SIG-M5 treated with dmso at 0.1 percent for 504 hours (cell line): ENCODE data around the gene GSG1.
A peak's percentile ranks its signal among the peaks of the same experiment; 100 is the strongest.

Experiments
- DNase-seq: peaks from one replicate; lab custom pipeline; 2025; ENCODE audit not compliant: unreplicated experiment; lab: John Stamatoyannopoulos, UW

The GSG1 gene

DNA sequence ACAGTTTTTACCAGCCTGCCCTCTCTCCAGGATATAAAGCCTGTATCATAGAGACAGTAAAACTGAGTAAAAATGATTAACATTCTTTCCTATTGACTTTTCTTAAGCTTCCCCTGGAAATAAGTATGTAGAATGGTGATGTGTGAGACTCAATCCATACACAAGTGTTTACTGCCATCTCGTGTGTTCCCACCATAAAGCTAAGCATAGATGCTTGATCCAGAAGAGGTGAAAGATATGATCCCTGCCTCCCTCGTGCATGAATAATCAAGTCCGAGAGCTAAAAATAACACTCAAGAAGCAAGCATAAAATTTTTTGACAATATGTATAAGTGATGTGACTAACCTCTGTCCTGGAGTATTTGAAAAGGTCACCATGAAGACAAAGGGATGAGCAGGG, 16.9 kb upstream of the GSG1 start:
- DNase-seq: no peak

DNA sequence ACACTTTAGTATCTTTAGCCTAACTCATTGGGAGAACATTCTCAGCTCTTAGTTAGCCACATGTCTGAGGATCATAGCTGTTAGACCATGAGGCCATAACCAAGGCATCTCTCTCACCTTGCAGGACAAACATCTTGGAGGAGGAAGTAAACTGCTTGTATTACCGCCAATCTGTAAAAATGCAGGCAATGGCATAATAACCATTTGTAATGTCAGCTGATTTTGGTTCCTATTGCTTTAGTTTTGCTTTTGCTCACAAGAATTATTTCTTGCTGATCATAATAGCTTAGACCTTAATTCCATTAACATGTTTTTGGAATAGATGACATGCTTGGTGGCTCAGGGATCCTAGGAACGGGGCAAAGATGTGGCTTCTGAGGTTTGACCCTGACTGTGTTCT, 16.4 kb upstream of the GSG1 start:
- no peak for DNase-seq

DNA sequence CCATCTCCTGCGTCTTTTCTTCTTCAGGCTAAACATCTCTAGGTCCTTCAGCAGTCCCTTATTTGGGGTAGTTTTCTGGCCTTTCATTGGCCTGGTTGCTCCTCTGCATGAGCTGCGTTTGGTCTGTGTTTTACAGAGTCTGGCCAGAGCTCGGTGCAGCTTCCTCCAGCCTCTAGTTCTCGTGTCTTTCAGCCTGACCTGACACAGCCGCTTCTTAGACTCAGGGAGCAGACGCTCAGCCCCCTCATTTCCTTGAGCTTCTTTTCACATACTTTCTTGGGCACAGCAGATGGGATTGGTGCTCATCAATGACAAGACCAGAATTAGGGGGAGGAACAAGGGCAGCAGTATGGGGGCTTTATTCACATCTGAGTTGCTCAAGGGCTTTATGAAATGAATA, 13.6 kb upstream of the GSG1 start:
- DNase-seq: no peak

GRCh38 chr12:13116259-13116658, 12.8 kb upstream of the GSG1 start:
- DNase-seq: no peak

- DNase-seq: no peak
These were observed 11.0 kb upstream of the GSG1 start for GRCh38 chr12:13114251-13115052.

- DNase-seq: no peak
These were observed 9.5 kb upstream of the GSG1 start for GRCh38 chr12:13112968-13113367.

GRCh38 chr12:13106666-13107065, 3.2 kb upstream of the GSG1 start:
- no peak for DNase-seq

DNA sequence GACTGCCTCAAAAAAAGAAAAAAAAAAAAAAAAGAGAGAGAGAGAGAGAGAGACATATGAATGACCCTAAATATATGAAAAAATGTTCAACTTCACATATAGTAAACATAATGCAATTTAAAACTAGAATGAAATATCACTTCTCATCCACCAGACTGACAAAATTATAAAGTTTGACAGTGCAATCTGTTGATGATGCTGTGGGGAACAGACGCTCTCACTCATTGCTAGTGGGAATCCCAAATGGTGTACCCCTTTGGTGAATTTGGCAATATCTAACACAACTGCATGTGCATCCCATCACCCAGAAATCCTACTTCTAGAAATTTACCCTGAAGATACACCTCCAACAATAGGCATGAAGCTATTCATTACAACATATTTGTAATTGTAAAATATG, 2.3 kb upstream of the GSG1 start:
- DNase-seq: no peak

DNA sequence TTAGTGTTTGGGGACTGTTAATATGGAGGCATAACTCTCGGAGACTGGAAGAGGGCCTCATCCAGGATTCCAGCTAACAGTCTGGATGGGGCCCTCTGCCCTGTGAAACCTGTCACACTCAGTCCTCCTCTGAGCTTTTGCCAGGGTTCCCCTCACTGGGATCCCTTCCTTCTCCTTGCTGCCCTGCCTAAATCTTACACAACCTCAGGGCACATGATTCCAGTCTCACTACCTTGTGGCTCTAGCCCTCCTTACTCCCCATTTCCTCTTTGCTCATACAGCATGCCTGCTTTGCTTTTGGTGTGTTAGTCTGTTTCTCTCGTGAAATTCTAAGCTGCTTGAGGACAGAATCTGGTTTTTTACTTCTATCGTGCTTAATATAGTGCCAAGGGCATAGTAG, 942 bp upstream of the GSG1 start:
- peak; percentile 26 for DNase-seq

DNA sequence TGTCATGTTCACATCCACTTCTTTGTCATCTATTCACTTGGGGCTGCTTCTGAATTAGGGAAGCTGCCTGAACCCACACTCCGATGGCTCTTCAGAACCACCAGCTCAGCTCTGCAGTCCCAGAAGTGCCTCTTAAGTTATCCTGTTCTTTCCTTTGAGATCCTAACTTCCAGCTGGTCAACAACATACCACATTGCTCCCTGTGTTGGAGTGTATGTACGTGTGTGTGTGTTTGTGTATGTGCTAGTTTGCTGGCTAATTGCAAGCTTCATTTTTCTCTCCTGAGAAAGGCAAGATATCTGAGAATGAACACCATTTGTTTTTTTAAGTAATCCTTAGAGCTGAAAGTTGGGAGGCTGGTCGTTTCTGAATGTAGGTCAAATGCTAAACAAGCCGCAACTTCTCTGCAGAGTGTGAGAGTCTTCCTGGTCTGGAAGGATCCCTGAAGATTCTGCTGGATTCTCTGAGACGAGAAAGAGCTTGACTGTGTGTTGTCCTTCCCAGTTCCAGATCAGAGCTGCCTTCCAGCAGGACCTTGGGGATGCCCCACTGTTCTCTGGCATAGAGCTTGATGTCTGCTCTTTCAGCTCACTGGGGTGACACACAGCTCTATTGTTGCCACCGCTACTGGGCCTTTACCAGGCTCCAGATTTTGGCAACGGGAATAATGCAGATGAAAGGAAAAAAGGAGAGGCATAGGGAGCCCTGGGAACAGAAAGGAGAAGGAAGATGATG, 839 bp downstream of the GSG1 start:
- no peak for DNase-seq

- DNase-seq: peak; percentile 46
These were observed 1.6 kb downstream of the GSG1 start for GRCh38 chr12:13101821-13102375.

DNA sequence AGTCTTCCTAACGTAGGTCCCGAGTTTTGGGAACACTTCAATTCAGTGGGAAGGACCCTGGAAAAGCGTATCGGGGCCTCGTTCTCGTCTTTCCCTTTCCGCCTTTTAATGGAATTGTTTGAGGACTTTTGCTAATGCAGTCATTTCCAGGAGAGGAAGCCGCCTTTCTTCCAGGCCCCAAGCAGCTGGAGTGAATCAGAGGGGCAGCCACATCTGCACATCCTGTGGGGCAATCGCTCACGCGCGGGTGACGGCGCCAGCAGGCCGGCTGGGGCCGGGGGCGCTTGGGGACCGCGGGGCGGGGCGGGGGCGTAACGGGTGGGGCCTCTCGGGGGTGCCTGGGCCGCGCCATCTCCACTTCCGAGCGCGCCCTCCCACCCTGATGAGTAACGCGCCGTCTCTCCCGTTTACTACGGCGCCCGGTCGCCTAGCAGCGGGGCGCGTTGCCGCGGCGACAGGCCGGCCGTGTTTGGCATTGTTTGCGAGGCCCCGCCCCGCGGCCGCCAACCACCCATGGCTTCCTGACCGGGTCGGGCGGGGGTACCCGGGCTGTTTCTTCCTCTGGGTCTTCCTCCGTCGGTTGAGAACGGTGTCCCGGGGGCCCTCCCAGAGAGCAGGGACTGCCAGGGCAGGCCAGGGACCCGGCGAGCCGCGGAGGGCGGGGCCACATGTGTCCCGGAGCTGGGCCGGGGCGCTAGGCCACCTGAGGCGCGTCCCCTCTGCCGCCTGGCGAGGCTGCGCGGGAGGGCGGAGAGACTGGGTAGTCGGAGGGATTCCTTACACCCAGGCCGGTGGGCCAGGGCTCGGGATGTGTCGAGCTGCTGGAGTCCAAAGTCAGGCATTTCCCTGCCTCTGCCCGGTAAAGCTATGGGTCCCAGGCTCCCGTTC, 2.3 kb downstream of the GSG1 start:
- peak; percentile 90 for DNase-seq

GRCh38 chr12:13100605-13100881, 2.9 kb downstream of the GSG1 start:
- peak; percentile 40 for DNase-seq

DNA sequence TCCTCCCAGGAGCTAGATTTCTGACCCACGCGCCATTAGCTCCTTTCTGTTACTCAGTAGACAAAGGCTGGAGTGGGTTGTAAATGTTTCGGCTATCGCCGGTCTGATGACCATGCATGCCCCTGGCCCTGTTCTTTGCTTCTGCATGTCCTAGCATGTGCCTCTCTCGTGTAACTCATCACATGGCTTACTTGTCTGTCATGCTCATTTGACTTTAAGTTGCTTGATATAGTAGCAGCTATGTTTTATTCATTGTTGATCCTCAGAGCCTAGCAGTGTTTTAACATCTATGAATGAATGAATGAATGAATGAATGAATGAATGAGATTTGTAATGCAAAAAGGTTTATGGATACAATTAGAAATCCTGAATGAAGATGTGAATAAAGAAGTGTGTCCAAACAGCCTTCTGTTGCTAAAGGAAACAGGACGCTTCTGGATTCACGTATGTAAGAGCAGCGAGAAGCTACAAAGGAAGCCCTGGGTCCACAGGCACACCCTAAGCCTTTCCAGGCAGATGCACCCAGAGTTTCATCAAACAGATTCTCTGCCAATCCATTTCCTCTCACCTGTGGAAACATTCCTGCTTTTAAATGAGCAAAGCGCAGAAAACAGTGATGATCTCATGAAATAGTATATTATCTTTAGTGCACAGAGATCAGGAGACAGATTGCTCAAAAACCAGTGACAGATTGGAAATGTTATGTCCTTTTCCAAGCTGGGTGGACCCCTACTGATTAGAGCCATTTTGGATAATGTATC, 3.4 kb downstream of the GSG1 start:
- DNase-seq: no peak

GRCh38 chr12:13099066-13099843, 4.2 kb downstream of the GSG1 start:
- peak; percentile 86 for DNase-seq

- peak; percentile 72 for DNase-seq
These were observed 5.9 kb downstream of the GSG1 start for GRCh38 chr12:13097491-13098011.

DNA sequence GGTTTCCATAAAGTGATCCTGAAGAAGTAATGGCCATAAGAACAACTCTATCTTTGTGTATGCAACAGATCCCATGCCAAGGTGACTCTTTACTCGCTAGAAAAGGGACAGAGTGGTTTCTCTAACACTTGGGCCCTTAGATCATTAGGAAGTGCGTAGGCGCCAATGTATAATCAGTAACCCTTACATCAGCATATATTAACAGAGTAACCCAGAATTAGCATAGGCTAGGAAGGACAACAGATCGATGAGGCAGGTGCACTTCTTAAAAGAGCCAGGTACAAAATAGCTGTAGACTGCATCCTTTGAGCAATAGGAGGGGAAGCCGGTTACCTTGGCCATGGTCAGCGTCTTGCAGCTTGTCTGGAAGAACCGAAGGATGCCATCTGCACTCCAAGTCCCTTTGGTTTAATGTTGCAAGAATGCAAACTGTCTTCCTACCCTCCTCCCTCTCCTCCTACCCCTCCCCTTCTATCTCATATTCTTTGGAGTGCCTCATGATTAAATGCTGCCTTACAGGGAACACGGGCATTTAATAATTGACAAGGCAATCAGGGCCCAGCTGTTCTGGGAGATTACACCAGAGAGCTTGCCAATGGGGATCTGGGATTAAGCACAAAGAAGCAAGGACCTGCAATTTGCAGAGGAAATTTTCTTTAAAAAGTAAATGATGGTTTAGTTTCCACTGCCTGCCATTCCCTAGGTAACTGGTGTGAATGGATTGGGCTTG, 8.0 kb downstream of the GSG1 start:
- DNase-seq: no peak

GRCh38 chr12:13094367-13094766, 9.1 kb downstream of the GSG1 start:
- peak; percentile 89 for DNase-seq

GRCh38 chr12:13093848-13094220, 9.6 kb downstream of the GSG1 start:
- no peak for DNase-seq
